GM21529 (cell line): ENCODE data around the gene LRP1.
A peak's percentile ranks its signal among the peaks of the same experiment; 100 is the strongest.

Experiments
- ATAC-seq: cut with Tn5 transposase; IDR thresholded peaks from one replicate; pipeline ENCODE4 v1.9.1; 2021; ENCODE audit not compliant: unreplicated experiment

The LRP1 gene

DNA sequence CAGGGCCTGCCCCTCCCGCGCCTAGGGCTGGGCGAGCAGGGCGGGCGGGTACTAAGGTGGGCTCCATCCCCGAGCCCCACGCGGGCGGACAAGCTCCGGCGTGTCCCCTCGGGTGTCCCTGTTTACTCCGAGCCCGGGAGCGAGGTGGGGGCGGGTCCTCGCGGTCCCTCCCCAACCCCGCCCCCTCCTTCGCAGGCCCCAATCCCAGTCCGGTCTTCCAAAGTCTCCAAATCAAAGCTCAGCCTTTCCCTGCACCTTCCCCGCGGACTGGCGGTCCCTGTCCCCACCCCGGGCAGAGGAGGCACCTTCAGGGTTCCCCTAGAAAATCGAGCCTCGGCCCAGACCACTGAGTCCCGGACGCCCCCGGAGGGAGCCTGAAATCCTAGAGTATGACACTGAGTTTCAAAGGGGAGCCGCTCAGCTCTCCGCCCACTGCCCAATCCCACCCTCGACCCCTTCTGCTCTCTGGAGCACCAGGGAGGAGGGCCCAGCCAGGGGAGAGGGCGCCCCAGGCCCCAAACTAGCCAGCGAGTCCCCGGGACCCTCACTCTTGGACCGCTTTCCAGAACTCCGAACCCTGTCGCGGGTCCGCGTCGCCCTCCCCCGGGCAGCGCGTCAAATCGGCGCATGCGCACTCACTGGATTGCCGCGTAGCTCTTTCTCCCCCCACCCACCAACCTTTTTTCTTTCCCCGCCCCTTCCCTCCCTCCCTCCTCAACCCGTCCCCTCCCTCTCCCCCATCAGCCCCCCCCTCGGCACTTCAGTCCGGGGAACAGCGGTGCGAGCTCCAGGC is at the start of gene LRP1:
Gene LRP1, plus strand, starts transcription at position 758 of the 793 bp plus-strand sequence. CDS start 482 bp downstream, outside the sequence.
- no peak for ATAC-seq

DNA sequence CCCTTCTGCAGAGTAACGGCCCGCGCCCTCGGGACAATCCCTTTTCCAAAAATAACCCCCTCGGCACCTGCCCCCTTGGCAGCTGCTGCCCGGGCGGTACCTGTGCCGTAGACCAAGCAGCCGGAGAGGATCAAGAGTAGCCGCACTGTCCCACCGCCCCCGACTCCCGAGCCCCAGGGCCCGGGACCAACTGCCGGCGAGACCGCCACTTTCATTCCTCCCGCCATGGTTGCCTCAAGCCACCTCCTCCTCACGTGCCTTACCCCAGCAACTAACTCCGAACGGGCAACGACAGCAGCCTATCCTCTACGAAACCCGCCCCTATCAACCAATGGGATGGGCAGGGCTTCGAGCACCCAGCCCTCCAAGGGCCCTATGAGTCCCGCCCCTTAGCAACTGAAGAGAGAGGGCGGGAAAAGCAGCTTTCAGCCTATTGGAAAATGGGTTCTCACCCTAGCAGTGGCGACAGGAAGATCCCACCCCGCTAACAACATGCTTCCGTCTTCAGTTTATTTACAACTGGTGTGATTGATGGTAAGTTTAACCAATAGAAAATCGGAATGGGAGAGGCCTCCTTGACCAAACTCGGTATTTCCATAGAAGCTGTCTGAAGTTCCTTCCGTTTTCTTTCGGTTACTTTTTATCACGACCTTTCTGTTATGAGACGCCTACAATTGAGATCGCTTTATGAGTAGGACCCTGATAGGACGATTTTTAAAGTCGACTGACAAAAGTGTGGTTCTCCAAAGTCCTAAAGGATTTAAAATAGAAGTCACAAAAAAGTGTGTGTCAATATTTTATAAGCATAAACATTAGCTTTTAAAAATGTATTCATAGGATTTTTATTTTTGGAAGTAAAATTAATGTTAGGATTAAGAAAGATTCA is 49.5 kb upstream of the LRP1 start, which contains the start of gene NEMP1:
Gene NEMP1, minus strand, starts transcription at position 273 of the 886 bp plus-strand sequence. Its CDS starts 46 bp downstream, at position 227.
- ATAC-seq: peak; percentile 97

DNA sequence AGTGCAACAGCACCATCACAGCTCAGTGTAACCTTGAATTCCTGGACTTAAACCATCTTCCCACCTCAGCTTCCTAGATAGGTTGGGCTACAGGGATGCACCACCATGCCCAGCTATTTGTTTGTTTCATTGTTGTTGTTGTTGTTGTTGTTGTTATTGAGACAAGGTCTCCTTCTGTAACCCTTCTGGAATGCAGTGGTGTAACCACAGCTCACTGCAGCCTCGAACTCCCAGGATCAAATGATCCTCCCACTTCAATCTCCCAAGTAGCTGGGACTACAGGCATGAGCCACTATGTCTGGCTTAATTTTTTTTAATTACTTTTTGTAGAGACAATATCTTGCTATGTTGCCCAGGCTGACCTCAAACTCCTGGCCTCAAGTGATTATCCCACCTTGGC is 48.5 kb upstream of the LRP1 start:
- no peak for ATAC-seq

- no peak for ATAC-seq
Observed at GRCh38 chr12:57080855-57081254, 47.4 kb upstream of the LRP1 start.

GRCh38 chr12:57085999-57086492 is 42.2 kb upstream of the LRP1 start:
- no peak for ATAC-seq

DNA sequence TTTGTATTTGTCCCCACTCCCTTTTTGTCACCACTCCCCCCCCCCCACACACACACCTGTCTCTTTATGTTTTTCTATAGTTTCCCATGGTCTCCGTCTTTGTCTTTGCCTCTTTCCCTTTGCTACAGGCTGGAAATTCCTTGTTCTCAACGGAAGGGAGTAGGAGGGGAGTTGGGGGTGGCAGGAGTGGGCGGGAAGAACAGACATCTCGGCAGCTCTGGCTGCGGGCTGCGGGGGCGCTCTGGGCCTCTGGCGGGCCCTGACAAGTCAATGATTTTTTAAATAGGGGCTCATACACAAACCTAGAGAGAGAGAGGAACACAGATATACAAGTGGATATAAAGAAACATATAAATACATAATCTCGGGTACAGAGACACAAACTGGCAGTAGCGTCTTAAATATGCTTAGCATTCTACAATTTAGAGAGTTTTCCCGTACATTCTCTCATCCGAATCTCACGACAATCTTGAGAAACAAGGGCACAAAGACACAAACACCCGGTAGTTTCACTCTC is 41.7 kb upstream of the LRP1 start:
- ATAC-seq: no peak

DNA sequence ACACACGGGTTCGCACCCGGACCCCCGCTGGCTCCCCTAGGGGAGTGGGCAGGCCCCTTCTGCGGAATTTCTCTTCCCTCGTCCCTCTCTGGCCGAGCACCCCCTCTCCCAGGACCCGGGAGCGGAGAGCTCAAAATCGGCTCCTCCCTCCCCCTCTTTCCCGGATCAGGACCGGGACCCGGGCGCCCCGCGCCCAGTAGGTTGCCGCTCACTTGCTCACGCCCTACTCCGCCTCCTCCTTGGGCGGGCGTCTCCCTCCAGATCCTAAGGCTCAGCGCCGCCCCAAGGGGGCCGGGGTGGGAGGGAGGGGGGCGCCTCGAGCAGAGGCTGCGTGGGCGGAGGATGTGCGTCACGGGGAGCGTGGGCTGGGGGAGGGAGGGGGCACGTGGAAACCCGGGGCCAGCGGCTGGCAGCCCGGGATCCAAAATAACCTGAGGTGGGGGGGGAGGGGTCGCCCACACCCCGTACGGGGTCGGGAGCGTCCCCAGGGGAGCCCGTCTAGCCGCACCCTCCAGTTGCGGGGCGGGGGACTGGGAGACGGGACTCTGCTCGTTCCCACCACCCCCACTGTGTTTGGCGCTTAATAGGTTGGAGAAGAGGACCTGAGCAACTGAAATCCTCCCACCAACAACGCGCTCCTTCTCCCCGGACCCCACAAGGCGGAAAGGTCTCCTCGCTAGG is 41.1 kb upstream of the LRP1 start:
- peak; percentile 30 for ATAC-seq

DNA sequence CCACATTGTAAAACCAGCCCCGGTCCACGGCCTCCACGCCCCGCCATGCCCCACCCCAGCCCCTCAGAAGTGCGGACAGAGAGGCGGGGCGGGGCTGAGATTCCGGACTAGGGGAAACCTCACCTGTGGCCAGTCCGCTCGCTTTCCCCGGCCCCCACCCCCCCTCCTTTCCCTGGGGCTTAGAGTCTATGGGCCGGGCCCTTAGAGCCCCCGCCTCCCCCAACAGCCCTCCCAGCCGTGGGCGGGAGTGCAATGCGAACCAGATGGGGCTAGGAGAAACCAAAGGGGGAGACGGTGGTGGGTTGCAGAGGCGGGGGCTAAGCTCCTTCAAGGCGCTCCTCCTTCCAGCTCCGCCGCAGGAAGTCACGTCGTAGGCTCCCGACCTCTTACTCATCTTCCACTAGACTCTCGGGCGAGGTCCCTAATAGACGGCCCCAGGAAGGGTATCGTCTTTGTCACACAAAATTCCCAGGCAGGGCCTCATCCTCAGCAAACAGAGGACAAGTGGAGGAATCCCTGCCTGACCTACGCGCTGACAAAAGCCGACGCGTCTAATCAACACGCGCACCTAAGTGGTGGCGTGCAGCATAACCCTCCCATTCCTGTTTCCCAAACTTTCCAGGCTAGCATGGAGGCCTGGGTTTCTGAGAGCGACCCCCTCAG is 40.5 kb upstream of the LRP1 start:
- ATAC-seq: peak; percentile 39

DNA sequence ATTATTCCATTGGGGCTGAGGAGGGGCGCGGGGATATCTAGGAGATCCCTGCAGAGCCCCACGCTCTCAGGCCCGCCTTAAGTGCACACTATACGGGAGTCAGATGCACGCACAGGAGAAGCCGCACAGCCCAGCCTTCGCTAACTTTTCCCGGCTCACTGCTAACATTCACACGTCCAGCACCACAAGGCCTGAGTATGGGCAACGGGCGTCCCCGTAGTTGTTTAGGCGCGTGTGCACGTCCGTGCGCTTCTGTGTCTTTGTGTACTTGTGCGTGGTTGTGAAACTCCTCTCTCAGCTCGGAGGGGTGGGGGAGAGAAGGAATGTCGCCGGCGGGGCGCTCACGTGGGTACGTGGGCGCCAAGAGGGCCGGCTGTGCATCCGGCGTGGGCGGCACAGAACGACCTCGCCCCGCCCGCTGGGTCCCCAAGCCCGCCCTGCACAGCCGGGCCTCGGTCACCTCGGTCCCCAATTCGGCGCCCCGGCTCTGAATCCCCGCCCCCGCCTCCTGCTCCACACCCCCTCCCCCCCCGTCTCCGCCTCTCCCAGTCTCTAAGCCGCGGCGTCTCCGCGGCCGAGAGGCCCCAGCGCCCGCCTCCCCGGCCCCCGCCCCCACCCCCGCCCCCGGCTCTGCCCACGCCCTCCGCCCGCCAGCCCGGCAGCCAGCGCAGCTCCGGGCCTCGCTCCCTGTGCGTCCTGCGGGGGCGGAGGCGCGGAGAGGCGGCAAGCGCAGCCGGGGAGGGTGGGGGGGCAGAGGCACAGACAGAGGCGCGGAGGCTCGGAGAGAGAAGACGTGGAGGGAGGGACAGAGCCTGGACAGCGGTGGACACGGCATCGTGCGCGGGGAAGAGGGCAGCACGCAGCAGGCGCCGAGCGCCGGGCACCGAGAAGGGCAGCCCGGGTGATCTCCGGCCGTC is 39.7 kb upstream of the LRP1 start, which contains the start of gene NAB2:
Gene NAB2, plus strand, starts transcription at position 761 of the 917 bp plus-strand sequence. CDS start 158 bp downstream, outside the sequence.
- ATAC-seq: peak; percentile 49

- ATAC-seq: no peak
Observed at GRCh38 chr12:57089271-57090245, 38.7 kb upstream of the LRP1 start.

DNA sequence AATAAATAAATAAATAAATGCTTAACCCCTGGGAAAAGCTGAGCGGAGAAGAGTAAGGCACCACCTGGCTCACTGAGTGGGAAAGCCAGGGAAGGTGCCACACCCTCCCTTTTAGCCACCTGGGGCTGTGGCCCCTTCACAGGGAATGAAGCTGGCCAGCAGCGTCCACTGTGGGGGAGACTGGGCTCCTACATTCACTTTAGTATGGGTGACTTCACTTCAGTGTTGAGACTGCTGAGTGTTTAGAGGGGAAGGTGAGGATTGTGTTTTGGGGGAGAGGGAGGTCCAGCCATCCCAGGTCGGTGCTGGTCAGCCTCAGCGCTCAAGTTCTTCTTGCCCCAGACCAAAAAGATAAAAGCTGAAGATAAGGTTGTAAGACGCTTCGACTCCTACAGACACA is 37.8 kb upstream of the LRP1 start:
- ATAC-seq: no peak

DNA sequence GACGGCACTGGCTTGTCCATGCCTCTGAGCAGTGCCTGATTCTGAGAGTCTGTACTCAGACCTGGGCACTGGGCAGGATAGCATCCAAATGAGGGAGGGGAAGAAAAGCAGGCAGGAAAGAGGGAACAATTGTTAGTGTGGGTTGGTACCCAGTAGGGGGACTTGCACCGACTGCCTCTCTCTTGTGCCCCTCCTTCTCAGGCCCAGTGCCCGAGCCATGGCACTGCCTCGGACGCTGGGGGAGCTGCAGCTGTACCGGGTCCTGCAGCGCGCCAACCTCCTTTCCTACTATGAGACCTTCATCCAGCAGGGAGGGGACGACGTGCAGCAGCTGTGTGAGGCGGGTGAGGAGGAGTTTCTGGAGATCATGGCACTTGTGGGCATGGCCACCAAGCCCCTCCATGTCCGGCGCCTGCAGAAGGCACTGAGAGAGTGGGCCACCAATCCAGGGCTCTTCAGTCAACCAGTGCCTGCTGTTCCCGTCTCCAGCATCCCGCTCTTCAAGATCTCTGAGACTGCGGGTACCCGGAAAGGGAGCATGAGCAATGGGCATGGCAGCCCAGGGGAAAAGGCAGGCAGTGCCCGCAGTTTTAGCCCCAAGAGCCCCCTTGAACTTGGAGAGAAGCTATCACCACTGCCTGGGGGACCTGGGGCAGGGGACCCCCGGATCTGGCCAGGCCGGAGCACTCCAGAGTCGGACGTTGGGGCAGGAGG is 37.2 kb upstream of the LRP1 start:
- no peak for ATAC-seq

DNA sequence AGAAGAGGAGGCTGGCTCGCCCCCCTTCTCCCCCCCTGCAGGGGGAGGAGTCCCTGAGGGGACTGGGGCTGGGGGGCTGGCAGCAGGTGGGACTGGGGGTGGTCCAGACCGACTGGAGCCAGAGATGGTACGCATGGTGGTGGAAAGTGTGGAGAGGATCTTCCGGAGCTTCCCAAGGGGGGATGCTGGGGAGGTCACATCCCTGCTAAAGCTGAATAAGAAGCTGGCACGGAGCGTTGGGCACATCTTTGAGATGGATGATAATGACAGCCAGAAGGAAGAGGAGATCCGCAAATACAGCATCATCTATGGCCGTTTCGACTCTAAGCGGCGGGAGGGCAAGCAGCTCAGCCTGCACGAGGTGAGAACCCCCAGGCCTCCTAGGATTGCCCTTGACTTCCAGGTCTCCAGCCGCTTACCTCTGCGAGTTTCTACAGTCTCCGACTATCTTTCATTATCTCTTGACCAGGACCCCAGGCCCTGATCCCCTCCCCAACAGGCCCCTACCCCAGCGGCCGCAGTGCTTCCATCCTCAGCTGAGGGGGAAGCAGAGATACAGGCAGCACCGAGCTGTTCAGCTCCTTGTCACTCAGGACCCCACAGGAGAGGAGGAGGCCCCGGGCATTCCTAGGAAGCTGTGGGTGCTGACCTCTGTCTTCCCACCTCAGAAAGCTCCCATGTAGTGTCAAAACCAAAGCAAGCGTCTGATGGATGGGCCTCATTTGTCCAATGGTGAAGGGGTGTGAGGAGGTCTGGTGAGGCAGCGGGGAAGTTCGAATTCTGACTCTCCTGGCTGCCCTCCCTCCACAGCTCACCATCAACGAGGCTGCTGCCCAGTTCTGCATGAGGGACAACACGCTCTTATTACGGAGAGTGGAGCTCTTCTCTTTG is 36.4 kb upstream of the LRP1 start:
- no peak for ATAC-seq

- ATAC-seq: no peak
Observed at GRCh38 chr12:57092529-57092862, 35.8 kb upstream of the LRP1 start.

DNA sequence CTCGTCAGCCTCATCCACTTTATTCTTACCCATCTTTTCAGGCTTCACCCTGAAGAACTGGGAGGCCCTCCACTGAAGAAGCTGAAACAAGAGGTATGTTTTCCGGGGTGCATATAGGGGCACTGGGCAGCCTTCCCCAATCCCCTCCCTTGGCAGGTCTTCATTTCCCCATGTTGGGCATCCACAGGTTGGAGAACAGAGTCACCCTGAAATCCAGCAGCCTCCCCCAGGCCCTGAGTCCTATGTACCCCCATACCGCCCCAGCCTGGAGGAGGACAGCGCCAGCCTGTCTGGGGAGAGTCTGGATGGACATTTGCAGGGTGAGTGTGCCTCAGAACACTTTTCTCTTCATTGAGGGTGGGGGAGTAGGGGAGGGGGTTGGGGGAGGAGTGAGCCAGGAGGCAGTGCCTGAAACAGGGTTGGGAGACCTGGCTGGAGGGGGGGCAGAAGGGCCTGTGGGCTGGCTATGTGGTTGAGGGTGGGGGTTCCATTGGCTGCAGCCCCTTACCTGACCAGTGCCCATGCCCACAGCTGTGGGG is 35.3 kb upstream of the LRP1 start:
- no peak for ATAC-seq
